Duodenal mucosa (tissue), 2 donors: ENCODE measurements around the gene REV1.

ENCODE experiments used
- H3K27ac ChIP-seq: one replicate; pipeline ENCODE4 v1.7.0; 2013; ENCODE audit warnings: low read depth, low read length
- H3K27me3 ChIP-seq, 2 donors: one replicate each; pipeline ENCODE4 v1.7.0; 2013; ENCODE audit warnings: low read length in 2 of 2, control low read depth in 1 of 2; ENCODE audit not compliant: insufficient read depth in 2 of 2, control insufficient read depth in 1 of 2
- H3K36me3 ChIP-seq, 2 donors: one replicate each; pipeline ENCODE4 v1.7.0; 2013; ENCODE audit warnings: low read length in 2 of 2, control low read depth in 1 of 2; ENCODE audit not compliant: insufficient read depth in 2 of 2, control insufficient read depth in 1 of 2
- H3K4me1 ChIP-seq, 2 donors: one replicate each; pipeline ENCODE4 v1.7.0; 2013; ENCODE audit warnings: low read length in 2 of 2, control low read depth in 1 of 2; ENCODE audit not compliant: insufficient read depth in 2 of 2, control insufficient read depth in 1 of 2
- H3K4me3 ChIP-seq, 2 donors: one replicate each; pipeline ENCODE4 v1.7.0; 2013; ENCODE audit warnings: low read length in 2 of 2, low read depth in 1 of 2
- H3K9ac ChIP-seq, 2 donors: one replicate each; pipeline ENCODE4 v1.7.0; 2013; ENCODE audit warnings: low read length in 2 of 2, low read depth in 1 of 2
- H3K9me3 ChIP-seq, 2 donors: one replicate each; pipeline ENCODE4 v1.7.0; 2013; ENCODE audit warnings: low read length in 2 of 2, control low read depth in 1 of 2; ENCODE audit not compliant: control insufficient read depth in 1 of 2

Gene REV1

GRCh38 chr2:99430614-99431291 lies 59.1 kb downstream of the REV1 start:
- peaks cover 13 to 39% of the 10 kb centered on the region in 2 donors for H3K36me3 ChIP-seq
- H3K4me1 ChIP-seq = no peaks in the 10 kb centered on the region
- no peak overlapping the region for H3K4me3 ChIP-seq
- no peaks in the 10 kb centered on the region for H3K27me3 ChIP-seq
- no peak overlapping the region for H3K27ac ChIP-seq
- H3K9ac ChIP-seq = no peak overlapping the region
- H3K9me3 ChIP-seq = no peaks in the 10 kb centered on the region

GRCh38 chr2:99425022-99425421 lies 64.8 kb downstream of the REV1 start:
- peaks cover 39 to 62% of the 10 kb centered on the region in 2 donors for H3K36me3 ChIP-seq
- no peak overlapping the region for H3K4me3 ChIP-seq
- no peak overlapping the region for H3K27ac ChIP-seq
- H3K27me3 ChIP-seq = no peaks in the 10 kb centered on the region
- no peak overlapping the region for H3K9ac ChIP-seq
- no peaks in the 10 kb centered on the region for H3K9me3 ChIP-seq
- no peaks in the 10 kb centered on the region for H3K4me1 ChIP-seq

GRCh38 chr2:99424371-99424770 lies 65.4 kb downstream of the REV1 start:
- Histone ChIP-seq H3K9me3 (no peaks in the 10 kb centered on the region), H3K4me3 (no peak overlapping the region), H3K4me1 (no peaks in the 10 kb centered on the region), H3K9ac (no peak overlapping the region), H3K27ac (no peak overlapping the region), H3K36me3 (peaks cover 39 to 64% of the 10 kb centered on the region in 2 donors), H3K27me3 (no peaks in the 10 kb centered on the region)

- no peaks in the 10 kb centered on the region for H3K27me3 ChIP-seq
- no peaks in the 10 kb centered on the region for H3K9me3 ChIP-seq
- no peaks in the 10 kb centered on the region for H3K4me1 ChIP-seq
- no peak overlapping the region for H3K4me3 ChIP-seq
- peaks cover 33 to 61% of the 10 kb centered on the region in 2 donors for H3K36me3 ChIP-seq
- H3K9ac ChIP-seq = no peak overlapping the region
- H3K27ac ChIP-seq = no peak overlapping the region
Observed at GRCh38 chr2:99422599-99422998, 67.2 kb downstream of the REV1 start.

- no peaks in the 10 kb centered on the region for H3K27me3 ChIP-seq
- no peak overlapping the region for H3K4me3 ChIP-seq
- no peak overlapping the region for H3K27ac ChIP-seq
- H3K9ac ChIP-seq = no peak overlapping the region
- no peaks in the 10 kb centered on the region for H3K9me3 ChIP-seq
- no peaks in the 10 kb centered on the region for H3K4me1 ChIP-seq
- peaks cover 33 to 59% of the 10 kb centered on the region in 2 donors for H3K36me3 ChIP-seq
Observed at GRCh38 chr2:99421469-99421868, 68.3 kb downstream of the REV1 start.

GRCh38 chr2:99420751-99421299 lies 69.0 kb downstream of the REV1 start:
- Histone ChIP-seq H3K4me3 (no peak overlapping the region), H3K9me3 (no peaks in the 10 kb centered on the region), H3K9ac (no peak overlapping the region), H3K27me3 (no peaks in the 10 kb centered on the region), H3K36me3 (peaks cover 33 to 60% of the 10 kb centered on the region in 2 donors), H3K4me1 (no peaks in the 10 kb centered on the region), H3K27ac (no peak overlapping the region)

GRCh38 chr2:99420031-99420430 lies 69.8 kb downstream of the REV1 start:
- Histone ChIP-seq H3K9ac (no peak overlapping the region), H3K27ac (no peak overlapping the region), H3K4me3 (no peak overlapping the region), H3K9me3 (no peaks in the 10 kb centered on the region), H3K27me3 (no peaks in the 10 kb centered on the region), H3K4me1 (no peaks in the 10 kb centered on the region), H3K36me3 (peaks cover 28 to 68% of the 10 kb centered on the region in 2 donors)

GRCh38 chr2:99417396-99417795 lies 72.4 kb downstream of the REV1 start:
- Histone ChIP-seq H3K9me3 (no peaks in the 10 kb centered on the region), H3K36me3 (peaks cover 18 to 67% of the 10 kb centered on the region in 2 donors), H3K4me3 (no peak overlapping the region), H3K4me1 (no peaks in the 10 kb centered on the region), H3K27ac (no peak overlapping the region), H3K27me3 (no peaks in the 10 kb centered on the region), H3K9ac (no peak overlapping the region)

GRCh38 chr2:99414566-99414965 lies 75.3 kb downstream of the REV1 start:
- H3K36me3 ChIP-seq = peaks cover 10 to 64% of the 10 kb centered on the region in 2 donors

GRCh38 chr2:99410276-99410675 lies 79.5 kb downstream of the REV1 start:
- peaks cover 0 to 6% of the 10 kb centered on the region in 2 donors for H3K4me1 ChIP-seq
- H3K9me3 ChIP-seq = no peaks in the 10 kb centered on the region
- H3K36me3 ChIP-seq = peaks cover 16 to 58% of the 10 kb centered on the region in 2 donors
- no peak overlapping the region for H3K27ac ChIP-seq
- H3K4me3 ChIP-seq = no peak overlapping the region
- no peaks in the 10 kb centered on the region for H3K27me3 ChIP-seq
- H3K9ac ChIP-seq = no peak overlapping the region

More at GRCh38 chr2:99414566-99414965, 75.3 kb downstream of the REV1 start:
- no peaks in the 10 kb centered on the region for H3K27me3 ChIP-seq
- no peak overlapping the region for H3K9ac ChIP-seq
- no peak overlapping the region for H3K4me3 ChIP-seq
- no peaks in the 10 kb centered on the region for H3K4me1 ChIP-seq
- H3K27ac ChIP-seq = no peak overlapping the region
- no peaks in the 10 kb centered on the region for H3K9me3 ChIP-seq
